ENCODE data around the gene CHST13.

The CHST13 gene

GRCh38 chr3:126537116-126537729, 13.3 kb downstream of the CHST13 start:
- no peak for TF ChIP-seq POLR2AphosphoS5 (IDR thresholded peaks at IDR 0.05; ENCODE audit: low read depth, low read length)
- TF ChIP-seq REST (IDR thresholded peaks at IDR 0.05; ENCODE audit: insufficient read depth in 1 of 2, low read depth in 2 of 2, low read length in 2 of 2) = no peak
- TF ChIP-seq FOXP2 (optimal IDR thresholded peaks at IDR 0.05; ENCODE audit: borderline replicate concordance, extremely low read depth, extremely low read length, insufficient read depth) = no peak
- no peak for TF ChIP-seq SIN3A (IDR thresholded peaks at IDR 0.05; ENCODE audit: borderline replicate concordance, insufficient read depth, low read length)
- no peak for TF ChIP-seq TAF1 (IDR thresholded peaks at IDR 0.05; ENCODE audit: borderline replicate concordance, insufficient read depth, low read length)

GRCh38 chr3:126537730-126538281, 13.9 kb downstream of the CHST13 start:
- TF ChIP-seq REST (IDR thresholded peaks at IDR 0.05; ENCODE audit: insufficient read depth in 1 of 2, low read depth in 2 of 2, low read length in 2 of 2) = no peak
- TF ChIP-seq SIN3A (IDR thresholded peaks at IDR 0.05; ENCODE audit: borderline replicate concordance, insufficient read depth, low read length) = no peak
- TF ChIP-seq TAF1 (IDR thresholded peaks at IDR 0.05; ENCODE audit: borderline replicate concordance, insufficient read depth, low read length) = no peak
- no peak for TF ChIP-seq POLR2AphosphoS5 (IDR thresholded peaks at IDR 0.05; ENCODE audit: low read depth, low read length)
- TF ChIP-seq FOXP2 (optimal IDR thresholded peaks at IDR 0.05; ENCODE audit: borderline replicate concordance, extremely low read depth, extremely low read length, insufficient read depth) = no peak

- no peak for TF ChIP-seq FOXP2 (optimal IDR thresholded peaks at IDR 0.05; ENCODE audit: borderline replicate concordance, extremely low read depth, extremely low read length, insufficient read depth)
Observed at GRCh38 chr3:126538316-126538715, 14.4 kb downstream of the CHST13 start.

GRCh38 chr3:126538966-126539365, 15.0 kb downstream of the CHST13 start:
- no peak for TF ChIP-seq TAF1 (IDR thresholded peaks at IDR 0.05; ENCODE audit: borderline replicate concordance, insufficient read depth, low read length)
- TF ChIP-seq SIN3A (IDR thresholded peaks at IDR 0.05; ENCODE audit: borderline replicate concordance, insufficient read depth, low read length) = no peak

- TF ChIP-seq SIN3A (IDR thresholded peaks at IDR 0.05; ENCODE audit: borderline replicate concordance, insufficient read depth, low read length) = no peak
- no peak for TF ChIP-seq REST (IDR thresholded peaks at IDR 0.05; ENCODE audit: insufficient read depth in 1 of 2, low read depth in 2 of 2, low read length in 2 of 2)
- TF ChIP-seq FOXP2 (optimal IDR thresholded peaks at IDR 0.05; ENCODE audit: borderline replicate concordance, extremely low read depth, extremely low read length, insufficient read depth) = no peak
- no peak for TF ChIP-seq TAF1 (IDR thresholded peaks at IDR 0.05; ENCODE audit: borderline replicate concordance, insufficient read depth, low read length)
- TF ChIP-seq POLR2AphosphoS5 (IDR thresholded peaks at IDR 0.05; ENCODE audit: low read depth, low read length) = no peak
Observed at GRCh38 chr3:126539558-126540250, 15.7 kb downstream of the CHST13 start.

- TF ChIP-seq REST (IDR thresholded peaks at IDR 0.05; ENCODE audit: insufficient read depth in 1 of 2, low read depth in 2 of 2, low read length in 2 of 2) (no peak), TAF1 (IDR thresholded peaks at IDR 0.05; ENCODE audit: borderline replicate concordance, insufficient read depth, low read length) (no peak), POLR2AphosphoS5 (IDR thresholded peaks at IDR 0.05; ENCODE audit: low read depth, low read length) (no peak), FOXP2 (optimal IDR thresholded peaks at IDR 0.05; ENCODE audit: borderline replicate concordance, extremely low read depth, extremely low read length, insufficient read depth) (no peak), SIN3A (IDR thresholded peaks at IDR 0.05; ENCODE audit: borderline replicate concordance, insufficient read depth, low read length) (no peak)
Observed at GRCh38 chr3:126540342-126540849, 16.4 kb downstream of the CHST13 start.
